NCI-H146 (cell line): ENCODE results near the gene CEP68.

Experiments used
- DNase-seq: peaks from one replicate; lab custom pipeline; 2025; lab: John Stamatoyannopoulos, UW

Gene CEP68

GRCh38 chr2:65057054-65057375 is 799 bp downstream of the CEP68 start:
- DNase-seq: no peak

GRCh38 chr2:65057391-65058052 is 1.3 kb downstream of the CEP68 start:
- peak; percentile 11 for DNase-seq

GRCh38 chr2:65059071-65059470 is 2.9 kb downstream of the CEP68 start:
- no peak for DNase-seq

- DNase-seq: no peak
These were observed 5.1 kb downstream of the CEP68 start for GRCh38 chr2:65061146-65061909.

- DNase-seq: no peak
These were observed 5.7 kb downstream of the CEP68 start for GRCh38 chr2:65061910-65062339.

GRCh38 chr2:65062843-65063825 is 6.9 kb downstream of the CEP68 start:
- no peak for DNase-seq

- DNase-seq: no peak
These were observed 8.7 kb downstream of the CEP68 start for GRCh38 chr2:65064728-65065552.

- no peak for DNase-seq
These were observed 11.8 kb downstream of the CEP68 start for GRCh38 chr2:65067806-65068553.

- DNase-seq: no peak
These were observed 13.2 kb downstream of the CEP68 start for GRCh38 chr2:65069439-65069824.

GRCh38 chr2:65070172-65070830 is 14.1 kb downstream of the CEP68 start:
- DNase-seq: no peak

GRCh38 chr2:65070856-65071255 is 14.6 kb downstream of the CEP68 start:
- no peak for DNase-seq

GRCh38 chr2:65071499-65072180 is 15.4 kb downstream of the CEP68 start:
- no peak for DNase-seq

GRCh38 chr2:65072181-65072970 is 16.2 kb downstream of the CEP68 start:
- no peak for DNase-seq

GRCh38 chr2:65073879-65074565 is 17.8 kb downstream of the CEP68 start:
- DNase-seq: no peak

GRCh38 chr2:65075176-65075575 is 19.0 kb downstream of the CEP68 start:
- no peak for DNase-seq

GRCh38 chr2:65075605-65076344 is 19.6 kb downstream of the CEP68 start:
- DNase-seq: no peak

- DNase-seq: no peak
These were observed 20.1 kb downstream of the CEP68 start for GRCh38 chr2:65076345-65076710.

GRCh38 chr2:65077898-65078297 is 21.7 kb downstream of the CEP68 start:
- DNase-seq: no peak
